ENCODE measurements around the gene PML.

Gene PML

GRCh38 chr15:73948982-73949381 lies 45.5 kb upstream of the PML start:
- H3K36me3 ChIP-seq (ENCODE audit: control insufficient read depth in 4 of 4, insufficient read depth in 4 of 4, low read length in 3 of 4): no peaks in the 10 kb centered on the region
- no peak for DNase-seq
- H3K27ac ChIP-seq (ENCODE audit: insufficient read depth in 1 of 2, low read depth in 1 of 2, low read length in 2 of 2, poor library complexity in 1 of 2, severe bottlenecking in 2 of 2): no peak overlapping the region
- H3K9me3 ChIP-seq (ENCODE audit: control extremely low read depth in 1 of 5, control insufficient read depth in 4 of 5, insufficient read depth in 2 of 5, low read depth in 1 of 5, low read length in 4 of 5): no peaks in the 10 kb centered on the region
- no peaks in the 10 kb centered on the region for H3K27me3 ChIP-seq (replicated peaks in 2 of 5; ENCODE audit: control insufficient read depth in 4 of 5, insufficient read depth in 5 of 5, low read length in 4 of 5)
- ChIA-PET CTCF (interaction anchor here (0.7 to 6.5 kb wide), 11 partner anchors 8 to 377 kb away, joined by 3 to 36 read pairs (median 4); no protein-coding TSS in a partner anchor), POLR2A (no interaction called here)
- peaks cover 1 to 62% (median 60%) of the 10 kb centered on the region in 4 experiments for H3K4me1 ChIP-seq (ENCODE audit: control extremely low read depth in 1 of 4, control insufficient read depth in 4 of 4, insufficient read depth in 4 of 4, low read length in 3 of 4)
- H3K4me3 ChIP-seq (ENCODE audit: control insufficient read depth in 1 of 7, extremely low read depth in 1 of 7, insufficient read depth in 4 of 7, low read depth in 2 of 7, low read length in 6 of 7): no peak overlapping the region
- WGBS (ENCODE audit: insufficient coverage): 100% methylated on average over 1 of the region's 4 CpGs

GRCh38 chr15:73949496-73949895 lies 45.0 kb upstream of the PML start:
- H3K27me3 ChIP-seq (replicated peaks in 2 of 5; ENCODE audit: control insufficient read depth in 4 of 5, insufficient read depth in 5 of 5, low read length in 4 of 5): no peaks in the 10 kb centered on the region
- H3K36me3 ChIP-seq (ENCODE audit: control insufficient read depth in 4 of 4, insufficient read depth in 4 of 4, low read length in 3 of 4): no peaks in the 10 kb centered on the region
- H3K9me3 ChIP-seq (ENCODE audit: control extremely low read depth in 1 of 5, control insufficient read depth in 4 of 5, insufficient read depth in 2 of 5, low read depth in 1 of 5, low read length in 4 of 5): no peaks in the 10 kb centered on the region
- 94% methylated on average over 10 of the region's 10 CpGs for WGBS (ENCODE audit: insufficient coverage)
- POLR2A ChIA-PET: no interaction called here
- no peak overlapping the region for H3K27ac ChIP-seq (ENCODE audit: insufficient read depth in 1 of 2, low read depth in 1 of 2, low read length in 2 of 2, poor library complexity in 1 of 2, severe bottlenecking in 2 of 2)
- H3K4me3 ChIP-seq (ENCODE audit: control insufficient read depth in 1 of 7, extremely low read depth in 1 of 7, insufficient read depth in 4 of 7, low read depth in 2 of 7, low read length in 6 of 7): no peak overlapping the region
- peaks cover 1 to 63% (median 60%) of the 10 kb centered on the region in 4 experiments for H3K4me1 ChIP-seq (ENCODE audit: control extremely low read depth in 1 of 4, control insufficient read depth in 4 of 4, insufficient read depth in 4 of 4, low read length in 3 of 4)
- no peak for DNase-seq
- CTCF ChIA-PET: interaction anchor here (0.9 to 3.2 kb wide), 11 partner anchors 10 to 376 kb away, joined by 3 to 21 read pairs (median 4); no protein-coding TSS in a partner anchor

- Histone ChIP-seq H3K27ac (ENCODE audit: insufficient read depth in 1 of 2, low read depth in 1 of 2, low read length in 2 of 2, poor library complexity in 1 of 2, severe bottlenecking in 2 of 2) (no peak overlapping the region), H3K4me1 (ENCODE audit: control extremely low read depth in 1 of 4, control insufficient read depth in 4 of 4, insufficient read depth in 4 of 4, low read length in 3 of 4) (peaks cover 1 to 63% (median 58%) of the 10 kb centered on the region in 4 experiments), H3K4me3 (ENCODE audit: control insufficient read depth in 1 of 7, extremely low read depth in 1 of 7, insufficient read depth in 4 of 7, low read depth in 2 of 7, low read length in 6 of 7) (no peak overlapping the region), H3K36me3 (ENCODE audit: control insufficient read depth in 4 of 4, insufficient read depth in 4 of 4, low read length in 3 of 4) (no peaks in the 10 kb centered on the region), H3K9me3 (ENCODE audit: control extremely low read depth in 1 of 5, control insufficient read depth in 4 of 5, insufficient read depth in 2 of 5, low read depth in 1 of 5, low read length in 4 of 5) (no peaks in the 10 kb centered on the region), H3K27me3 (replicated peaks in 2 of 5; ENCODE audit: control insufficient read depth in 4 of 5, insufficient read depth in 5 of 5, low read length in 4 of 5) (no peaks in the 10 kb centered on the region)
- POLR2A ChIA-PET: interaction anchor here (0.9 to 1.1 kb wide), 3 partner anchors 9 to 14 kb away, joined by 4 to 6 read pairs (median 4); no protein-coding TSS in a partner anchor
- no peak for DNase-seq
- CTCF ChIA-PET: interaction anchor here (1.0 to 4.8 kb wide), 19 partner anchors 9 to 372 kb away, joined by 3 to 51 read pairs (median 6); partner anchors contain the start of gene PML
Observed at GRCh38 chr15:73950479-73950830, 44.1 kb upstream of the PML start.

GRCh38 chr15:73950831-73951561 lies 43.5 kb upstream of the PML start:
- Histone ChIP-seq H3K4me1 (ENCODE audit: control extremely low read depth in 1 of 4, control insufficient read depth in 4 of 4, insufficient read depth in 4 of 4, low read length in 3 of 4) (peaks cover 1 to 64% (median 59%) of the 10 kb centered on the region in 4 experiments), H3K9me3 (ENCODE audit: control extremely low read depth in 1 of 5, control insufficient read depth in 4 of 5, insufficient read depth in 2 of 5, low read depth in 1 of 5, low read length in 4 of 5) (no peaks in the 10 kb centered on the region), H3K36me3 (ENCODE audit: control insufficient read depth in 4 of 4, insufficient read depth in 4 of 4, low read length in 3 of 4) (no peaks in the 10 kb centered on the region), H3K27me3 (replicated peaks in 2 of 5; ENCODE audit: control insufficient read depth in 4 of 5, insufficient read depth in 5 of 5, low read length in 4 of 5) (no peaks in the 10 kb centered on the region), H3K4me3 (ENCODE audit: control insufficient read depth in 1 of 7, extremely low read depth in 1 of 7, insufficient read depth in 4 of 7, low read depth in 2 of 7, low read length in 6 of 7) (no peak overlapping the region), H3K27ac (ENCODE audit: insufficient read depth in 1 of 2, low read depth in 1 of 2, low read length in 2 of 2, poor library complexity in 1 of 2, severe bottlenecking in 2 of 2) (peak overlapping the region; percentile 25 to 30)
- ChIA-PET POLR2A (interaction anchor here (0.5 to 1.1 kb wide), 4 partner anchors 10 to 473 kb away, joined by 3 to 6 read pairs (median 4); no protein-coding TSS in a partner anchor), CTCF (interaction anchor here (0.7 to 4.8 kb wide), 21 partner anchors 9 to 371 kb away, joined by 3 to 51 read pairs (median 4); partner anchors contain the start of gene PML)
- WGBS (ENCODE audit: insufficient coverage): 2% methylated on average over 15 of the region's 15 CpGs
- peak; percentile 85 to 94 (median 91) for DNase-seq

- Histone ChIP-seq H3K27me3 (replicated peaks in 2 of 5; ENCODE audit: control insufficient read depth in 4 of 5, insufficient read depth in 5 of 5, low read length in 4 of 5) (no peaks in the 10 kb centered on the region), H3K27ac (ENCODE audit: insufficient read depth in 1 of 2, low read depth in 1 of 2, low read length in 2 of 2, poor library complexity in 1 of 2, severe bottlenecking in 2 of 2) (peak overlapping the region; percentile 25 to 30), H3K9me3 (ENCODE audit: control extremely low read depth in 1 of 5, control insufficient read depth in 4 of 5, insufficient read depth in 2 of 5, low read depth in 1 of 5, low read length in 4 of 5) (no peaks in the 10 kb centered on the region), H3K4me1 (ENCODE audit: control extremely low read depth in 1 of 4, control insufficient read depth in 4 of 4, insufficient read depth in 4 of 4, low read length in 3 of 4) (peaks cover 1 to 64% (median 60%) of the 10 kb centered on the region in 4 experiments), H3K36me3 (ENCODE audit: control insufficient read depth in 4 of 4, insufficient read depth in 4 of 4, low read length in 3 of 4) (no peaks in the 10 kb centered on the region), H3K4me3 (ENCODE audit: control insufficient read depth in 1 of 7, extremely low read depth in 1 of 7, insufficient read depth in 4 of 7, low read depth in 2 of 7, low read length in 6 of 7) (no peak overlapping the region)
- ChIA-PET CTCF (interaction anchor here (0.7 to 4.8 kb wide), 20 partner anchors 9 to 371 kb away, joined by 3 to 51 read pairs (median 4); partner anchors contain the start of gene PML), POLR2A (interaction anchor here (0.5 to 1.1 kb wide), 4 partner anchors 9 to 472 kb away, joined by 3 to 6 read pairs (median 4); no protein-coding TSS in a partner anchor)
- WGBS (ENCODE audit: insufficient coverage): 23% methylated on average over 5 of the region's 13 CpGs
- no peak for DNase-seq
Observed at GRCh38 chr15:73951601-73952000, 42.9 kb upstream of the PML start.

GRCh38 chr15:73952171-73952912 lies 42.2 kb upstream of the PML start:
- peak overlapping the region; percentile 25 to 30 for H3K27ac ChIP-seq (ENCODE audit: insufficient read depth in 1 of 2, low read depth in 1 of 2, low read length in 2 of 2, poor library complexity in 1 of 2, severe bottlenecking in 2 of 2)
- DNase-seq: no peak
- H3K27me3 ChIP-seq (replicated peaks in 2 of 5; ENCODE audit: control insufficient read depth in 4 of 5, insufficient read depth in 5 of 5, low read length in 4 of 5): no peaks in the 10 kb centered on the region
- H3K36me3 ChIP-seq (ENCODE audit: control insufficient read depth in 4 of 4, insufficient read depth in 4 of 4, low read length in 3 of 4): no peaks in the 10 kb centered on the region
- ChIA-PET POLR2A (no interaction called here), CTCF (interaction anchor here (1.1 to 4.8 kb wide), 11 partner anchors 8 to 352 kb away, joined by 3 to 51 read pairs (median 5); no protein-coding TSS in a partner anchor)
- 94% methylated on average over 19 of the region's 21 CpGs for WGBS (ENCODE audit: insufficient coverage)
- H3K9me3 ChIP-seq (ENCODE audit: control extremely low read depth in 1 of 5, control insufficient read depth in 4 of 5, insufficient read depth in 2 of 5, low read depth in 1 of 5, low read length in 4 of 5): no peaks in the 10 kb centered on the region
- H3K4me1 ChIP-seq (ENCODE audit: control extremely low read depth in 1 of 4, control insufficient read depth in 4 of 4, insufficient read depth in 4 of 4, low read length in 3 of 4): peaks cover 1 to 67% (median 67%) of the 10 kb centered on the region in 4 experiments
- no peak overlapping the region for H3K4me3 ChIP-seq (ENCODE audit: control insufficient read depth in 1 of 7, extremely low read depth in 1 of 7, insufficient read depth in 4 of 7, low read depth in 2 of 7, low read length in 6 of 7)

Measured in common myeloid progenitor, CD34-positive (primary cell).